ENCODE data around the gene FDX2. TPM values are rescaled to one million over a fixed set of nuclear protein-coding genes. Genes with fewer than 3 reads are reported as not detected.
"Not testable (repeated sequence)": the region's sequence is repeated elsewhere in the genome, so short reads cannot be mapped to it uniquely, and the experiment has no call there.

The FDX2 gene
- total RNA-seq: 27.5 TPM

DNA sequence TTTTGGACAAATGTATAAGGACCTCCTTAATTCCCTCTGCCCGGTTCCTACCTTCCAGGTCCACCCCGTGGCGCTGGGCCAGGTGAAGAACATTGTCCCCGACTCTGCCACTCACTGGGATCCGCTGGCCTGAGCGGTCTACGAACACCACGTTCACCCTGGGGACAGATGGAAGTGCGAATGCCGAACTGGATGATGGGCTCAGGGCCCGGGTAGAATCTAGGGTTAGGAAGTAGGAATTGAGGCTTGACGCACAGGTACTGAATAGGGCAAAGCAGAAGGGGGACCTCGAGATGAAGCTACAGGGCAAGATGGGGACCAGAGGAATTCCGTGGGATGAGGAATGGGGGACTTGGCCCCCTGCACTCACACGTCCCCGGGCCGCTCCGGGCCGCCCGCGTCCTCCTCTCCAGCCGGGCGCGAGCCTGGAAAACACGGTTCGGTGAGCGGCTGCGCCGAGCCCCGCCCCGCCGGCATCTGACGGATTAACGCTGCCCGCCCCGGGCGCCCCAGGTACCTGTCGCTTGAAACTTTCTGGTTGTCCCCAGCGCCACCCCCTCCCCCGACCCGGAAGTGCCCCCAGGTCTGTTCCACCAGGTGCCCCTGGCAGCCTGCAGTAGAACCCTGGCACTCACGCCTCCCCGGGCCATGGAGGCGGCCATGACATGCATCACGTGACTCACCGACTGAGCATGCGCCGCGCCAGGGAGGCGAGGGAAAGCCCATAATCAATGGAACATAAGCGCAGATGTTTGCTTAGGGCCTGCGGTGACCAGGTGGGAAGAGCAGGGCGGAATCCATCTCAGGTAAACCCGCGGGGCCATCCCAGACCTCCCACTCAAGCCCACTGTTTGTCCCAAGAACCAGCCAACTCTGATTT is at the start of gene FDX2:
TSS of gene FDX2 (minus strand) at position 681 of the 880 bp plus-strand sequence. CDS start at position 662, 19 bp downstream.
- peak; percentile 77 to 82 (median 81) for DNase-seq (ENCODE audit: low read depth in 2 of 3, low spot score in 2 of 3)

DNA sequence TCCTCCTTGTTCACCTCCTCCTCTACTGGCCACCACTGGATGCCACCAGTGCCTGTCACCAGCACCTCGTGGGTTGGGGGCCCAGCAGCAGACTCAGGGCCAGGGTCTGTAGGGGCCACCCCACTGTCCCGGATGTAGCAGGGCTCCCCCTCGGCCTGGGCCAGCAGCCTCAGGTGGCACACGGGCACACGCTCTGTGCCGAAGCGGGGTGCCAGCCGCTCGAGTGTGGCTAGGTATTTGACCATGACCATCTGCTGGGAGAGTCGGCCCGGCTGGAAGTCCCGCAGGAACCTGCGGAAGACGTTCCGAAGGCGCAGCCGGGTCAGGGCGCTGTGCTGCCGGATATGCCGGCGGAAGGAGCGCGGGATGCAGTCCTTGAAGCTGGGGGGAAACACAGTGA is 49.7 kb upstream of the FDX2 start:
- no peak for DNase-seq (ENCODE audit: low read depth in 2 of 3, low spot score in 2 of 3)

GRCh38 chr19:10364644-10365043 is 48.8 kb upstream of the FDX2 start:
- no peak for DNase-seq (ENCODE audit: low read depth in 2 of 3, low spot score in 2 of 3)

DNA sequence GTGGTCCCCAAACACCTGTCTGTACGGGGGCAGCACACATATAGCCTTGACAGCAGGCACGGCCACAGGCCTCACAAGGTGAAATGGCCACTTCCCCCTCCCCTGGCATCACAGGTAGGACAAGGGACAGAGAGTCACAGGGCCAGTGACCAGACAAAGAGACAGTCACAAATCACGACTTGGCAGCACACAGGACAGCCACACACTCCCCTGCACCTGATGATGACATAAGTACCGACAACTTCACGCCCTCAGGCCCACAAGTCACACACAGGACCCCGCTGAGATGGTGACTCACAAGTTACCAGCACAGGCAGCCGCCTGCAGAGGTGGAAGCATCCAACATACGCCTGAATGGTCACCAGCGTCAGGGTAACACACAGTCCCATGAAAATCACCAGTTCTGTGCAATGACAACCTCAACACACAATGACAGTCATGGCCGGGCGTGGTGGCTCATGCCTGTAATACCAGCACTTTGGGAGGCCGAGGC is 48.0 kb upstream of the FDX2 start:
- DNase-seq (ENCODE audit: low read depth in 2 of 3, low spot score in 2 of 3): no peak

DNA sequence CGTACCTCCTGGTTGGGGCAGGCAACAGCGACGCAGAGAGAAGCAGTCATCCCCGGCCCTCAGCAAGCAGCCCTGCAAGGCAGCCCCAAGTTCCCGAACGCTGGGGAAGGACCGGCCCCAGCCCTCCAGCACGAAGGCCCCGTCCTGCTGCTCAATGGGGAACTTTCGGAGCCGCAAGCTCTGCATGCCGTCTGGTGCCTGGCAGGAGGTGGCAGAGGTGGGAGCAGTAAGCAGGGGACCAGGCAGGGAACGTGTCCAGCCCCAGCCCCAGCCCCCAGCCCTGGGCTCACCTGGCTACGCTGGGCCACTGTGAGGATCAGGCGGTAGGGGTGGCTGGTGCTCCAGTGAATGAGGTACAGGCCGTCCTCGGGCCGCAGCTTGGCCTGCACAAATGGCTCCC is 46.4 kb upstream of the FDX2 start:
- DNase-seq (ENCODE audit: low read depth in 2 of 3, low spot score in 2 of 3): no peak

DNA sequence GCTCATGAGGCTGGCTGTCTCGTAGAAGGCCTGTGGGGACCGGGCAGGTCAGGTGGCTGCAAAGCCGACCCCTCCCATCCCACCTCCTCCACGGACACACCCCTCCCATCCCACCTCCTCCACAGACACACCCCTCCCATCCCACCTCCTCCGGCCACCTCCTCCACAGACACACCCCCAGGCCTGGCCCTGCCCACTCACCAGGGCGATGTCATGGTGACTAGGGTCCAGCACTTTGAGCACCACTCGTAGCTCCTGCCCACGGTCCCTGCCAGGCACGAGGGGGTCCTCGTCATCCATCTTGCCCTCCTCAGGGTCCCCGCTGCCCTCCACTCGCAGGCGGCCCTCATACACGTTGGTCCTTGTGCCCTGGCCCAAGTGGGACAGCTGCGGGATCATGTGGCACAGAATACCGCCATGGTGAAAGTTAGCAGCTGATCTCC is 45.8 kb upstream of the FDX2 start:
- DNase-seq (ENCODE audit: low read depth in 2 of 3, low spot score in 2 of 3): no peak

DNA sequence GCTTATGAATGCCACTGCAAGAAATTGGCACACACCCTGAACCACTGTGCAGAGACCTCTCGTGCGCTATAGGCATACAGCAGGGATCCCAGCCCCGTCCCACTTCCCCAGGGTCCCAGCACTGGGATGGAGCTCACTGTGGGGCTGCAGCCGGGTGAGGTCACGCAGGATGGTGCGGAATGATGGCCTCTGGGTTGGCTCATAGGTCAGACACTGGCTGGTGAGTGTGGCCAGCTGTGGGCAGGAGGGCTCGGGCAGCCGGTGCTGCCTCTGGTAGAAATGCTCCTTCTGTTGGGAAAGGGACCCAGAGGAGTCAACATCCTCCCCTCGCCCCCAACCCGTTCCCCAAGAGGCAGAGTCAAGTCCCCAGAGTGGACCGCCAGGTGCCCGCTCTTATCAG is 40.6 kb upstream of the FDX2 start:
- no peak for DNase-seq (ENCODE audit: low read depth in 2 of 3, low spot score in 2 of 3)

- peak in 2 of 3 donors; percentile 35 to 54 for DNase-seq (ENCODE audit: low read depth in 2 of 3, low spot score in 2 of 3)
These were observed 38.1 kb upstream of the FDX2 start for GRCh38 chr19:10353793-10354391.

GRCh38 chr19:10352764-10353671 is 37.2 kb upstream of the FDX2 start:
- DNase-seq (ENCODE audit: low read depth in 2 of 3, low spot score in 2 of 3): no peak

DNA sequence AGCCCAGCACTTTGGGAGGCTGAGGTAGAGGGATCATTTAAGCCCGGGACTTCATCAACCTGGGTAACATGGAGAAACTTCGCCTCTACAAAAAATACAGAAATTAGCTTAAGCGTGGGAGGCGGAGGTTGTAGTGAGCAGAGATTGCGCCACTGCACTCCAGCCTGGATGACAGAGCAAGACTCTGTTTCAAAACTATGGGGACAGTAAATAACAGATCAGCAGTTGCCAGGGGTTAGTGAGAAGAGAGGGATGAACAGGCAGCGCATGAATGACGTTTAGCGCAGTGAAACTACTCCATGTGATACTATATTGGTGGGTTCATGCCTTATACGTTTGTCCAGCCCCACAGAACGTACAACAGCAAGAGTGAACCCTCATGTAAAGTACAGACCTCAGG is 30.7 kb upstream of the FDX2 start:
- DNase-seq (ENCODE audit: low read depth in 2 of 3, low spot score in 2 of 3): no peak

DNA sequence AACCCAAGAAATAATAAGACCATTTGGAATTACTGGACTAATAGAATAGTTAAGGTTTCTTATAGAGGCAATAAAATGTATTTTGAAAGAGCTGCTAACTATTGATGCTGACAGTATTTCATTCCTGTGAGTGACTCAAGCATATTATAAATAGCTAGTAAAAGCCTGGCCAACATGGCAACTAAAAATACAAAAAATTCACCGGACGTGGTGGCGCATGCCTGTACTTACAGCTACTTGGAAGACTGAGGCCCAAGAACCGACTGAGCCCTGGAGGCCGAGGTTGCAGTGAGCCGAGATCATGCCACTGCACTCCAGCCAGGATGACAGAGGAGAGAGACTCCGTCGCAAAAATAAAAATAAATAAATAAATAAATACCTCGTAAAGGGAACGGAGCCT is 29.0 kb upstream of the FDX2 start:
- DNase-seq (ENCODE audit: low read depth in 2 of 3, low spot score in 2 of 3): no peak

GRCh38 chr19:10343495-10343894 is 27.7 kb upstream of the FDX2 start:
- no peak for DNase-seq (ENCODE audit: low read depth in 2 of 3, low spot score in 2 of 3)

DNA sequence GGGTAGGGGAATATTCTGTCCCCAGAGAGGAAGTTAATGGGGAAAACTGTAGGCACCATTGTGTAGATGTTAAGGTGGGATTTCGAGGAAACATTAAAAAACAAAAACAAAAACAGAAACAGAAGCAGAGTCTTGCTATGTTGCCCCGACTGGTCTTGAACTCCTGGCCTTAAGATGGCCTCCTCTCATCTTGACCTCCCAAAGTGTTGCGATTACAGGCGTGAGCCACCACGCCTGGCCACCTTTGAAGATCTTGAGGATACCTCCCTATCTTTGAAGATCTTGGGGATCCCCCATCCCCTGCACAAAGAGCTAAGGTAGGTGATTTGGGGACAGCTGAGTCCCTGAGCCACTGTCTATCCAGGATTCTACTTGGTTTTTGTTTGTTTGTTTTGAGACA is 24.2 kb upstream of the FDX2 start:
- DNase-seq (ENCODE audit: low read depth in 2 of 3, low spot score in 2 of 3): no peak

DNA sequence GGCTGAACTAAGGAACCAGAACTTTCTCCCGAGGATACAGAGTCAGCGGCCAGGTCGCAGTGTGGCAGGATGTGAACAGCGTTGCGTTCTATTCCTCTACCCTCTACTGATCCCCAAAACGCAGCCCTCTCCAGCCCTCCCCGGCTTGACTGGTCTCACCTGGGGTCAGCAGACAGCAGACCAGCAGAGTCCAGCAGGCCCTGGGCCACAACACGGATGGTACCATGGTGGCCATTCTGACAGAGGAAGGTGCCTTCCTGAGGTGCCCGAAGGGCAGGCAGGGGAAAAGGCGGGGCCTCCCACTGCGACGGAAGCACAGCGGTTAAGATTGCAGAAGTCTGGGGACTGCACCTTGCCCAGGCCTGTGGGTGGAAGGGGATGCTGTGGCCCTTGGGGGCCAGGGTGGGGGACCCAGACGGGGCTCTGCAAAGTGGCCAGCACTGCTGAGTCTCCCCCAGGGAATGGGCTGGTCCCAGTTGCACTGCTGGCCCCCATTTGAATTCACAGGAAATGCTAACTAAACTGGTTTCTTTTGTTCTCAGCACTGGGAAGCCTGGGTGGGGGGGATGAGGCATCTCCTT is 23.7 kb upstream of the FDX2 start, which contains the start of gene ICAM3:
TSS of gene ICAM3 (minus strand) at position 245 of the 581 bp plus-strand sequence. CDS start at position 235, 10 bp downstream.
- DNase-seq (ENCODE audit: low read depth in 2 of 3, low spot score in 2 of 3): peak in 2 of 3 donors; percentile 68 to 83

DNA sequence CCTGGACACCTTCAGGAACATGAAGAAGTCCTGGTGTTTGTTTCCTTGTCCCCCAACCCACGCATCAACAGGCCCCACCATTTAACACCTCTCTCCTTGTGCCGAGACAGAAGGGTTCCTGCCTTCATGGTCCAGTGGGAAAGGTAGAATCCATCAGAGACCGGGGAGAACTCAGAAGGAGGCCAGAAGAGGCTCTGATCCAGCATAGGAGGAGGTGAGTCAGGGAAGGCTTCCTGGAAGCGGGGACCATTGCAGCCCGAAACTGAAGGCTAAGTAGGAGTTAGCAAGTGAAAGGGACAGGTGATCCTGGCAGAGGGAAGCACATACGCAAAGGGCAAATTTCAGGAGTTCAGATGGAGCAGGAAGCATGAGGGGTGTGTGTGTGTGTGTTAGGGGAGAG is 23.1 kb upstream of the FDX2 start:
- DNase-seq (ENCODE audit: low read depth in 2 of 3, low spot score in 2 of 3): no peak

DNA sequence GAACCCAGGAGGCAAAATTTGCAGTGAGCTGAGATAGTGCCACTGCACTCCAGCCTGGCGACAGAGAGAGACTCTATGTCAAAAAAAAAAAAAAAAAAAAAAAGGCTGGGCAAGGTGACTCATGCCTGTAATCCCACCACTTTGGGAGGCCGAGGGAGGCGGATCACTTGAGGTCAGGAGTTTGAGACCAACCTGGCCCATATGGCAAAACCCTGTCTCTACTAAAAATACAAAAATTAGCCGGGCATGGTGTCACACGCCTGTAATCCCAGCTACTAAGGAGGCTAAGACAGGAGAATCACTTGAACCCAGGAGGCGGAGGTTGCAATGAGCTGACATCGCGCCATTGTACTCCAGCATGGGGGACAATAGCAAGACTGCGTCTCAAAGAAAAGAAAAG is 20.9 kb upstream of the FDX2 start:
- not testable (repeated sequence) for DNase-seq (ENCODE audit: low read depth in 2 of 3, low spot score in 2 of 3)

GRCh38 chr19:10335352-10335985 is 19.7 kb upstream of the FDX2 start:
- no peak for DNase-seq (ENCODE audit: low read depth in 2 of 3, low spot score in 2 of 3)

GRCh38 chr19:10334588-10335351 is 19.0 kb upstream of the FDX2 start:
- DNase-seq (ENCODE audit: low read depth in 2 of 3, low spot score in 2 of 3): peak in 2 of 3 donors; percentile 41 to 49
